NOMO-1 treated with DMSO at 0.1 percent for 48 hours (cell line): ENCODE data around the gene HPSE2.
A peak's percentile ranks its signal among the peaks of the same experiment; 100 is the strongest.

ENCODE experiments used
- DNase-seq: peaks from one replicate; lab custom pipeline; 2025; ENCODE audit not compliant: unreplicated experiment; lab: John Stamatoyannopoulos, UW

The HPSE2 gene

DNA sequence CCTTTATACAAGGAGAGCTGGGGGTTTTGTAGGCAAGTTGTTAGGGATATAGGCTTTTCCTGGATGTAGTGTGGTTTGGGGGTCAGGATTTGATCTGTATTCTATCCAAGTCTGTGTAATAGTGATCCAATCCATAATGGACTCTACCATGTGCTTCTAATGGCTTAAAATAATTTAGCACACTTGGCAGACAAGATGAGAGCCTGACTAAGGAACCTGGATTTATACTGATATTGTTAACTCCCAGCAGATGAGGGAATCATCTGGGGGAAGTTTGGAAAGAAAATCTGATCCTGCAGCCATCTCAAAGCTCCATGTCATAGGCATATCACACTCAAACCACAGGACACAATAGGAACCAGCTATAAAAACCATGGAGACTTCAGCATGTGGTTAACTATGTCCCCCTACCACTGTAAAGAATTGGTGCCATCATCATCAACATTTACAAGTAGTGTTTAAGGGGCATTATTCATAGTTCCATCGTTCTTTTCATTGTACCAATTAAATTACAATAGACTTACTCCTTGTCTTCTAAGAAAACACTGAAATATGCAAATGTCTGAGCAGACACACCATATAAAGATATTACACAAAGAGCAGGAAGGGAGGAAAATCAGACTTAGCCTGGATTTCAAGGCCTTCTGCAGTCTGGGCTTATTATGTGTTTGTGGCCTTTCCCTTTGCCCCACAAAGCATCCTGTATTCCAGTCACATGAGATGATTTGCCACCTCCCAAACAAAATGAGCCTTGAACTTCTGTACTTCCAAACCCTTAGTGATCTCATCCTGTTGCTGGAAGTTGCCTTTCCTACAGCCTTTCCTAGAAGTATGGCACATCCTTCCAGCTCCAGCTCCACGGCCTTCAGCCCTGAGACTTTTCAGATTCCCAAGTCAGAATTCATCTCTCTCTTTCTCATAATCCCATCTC lies 766.4 kb downstream of the HPSE2 start:
- DNase-seq, result no peak

DNA sequence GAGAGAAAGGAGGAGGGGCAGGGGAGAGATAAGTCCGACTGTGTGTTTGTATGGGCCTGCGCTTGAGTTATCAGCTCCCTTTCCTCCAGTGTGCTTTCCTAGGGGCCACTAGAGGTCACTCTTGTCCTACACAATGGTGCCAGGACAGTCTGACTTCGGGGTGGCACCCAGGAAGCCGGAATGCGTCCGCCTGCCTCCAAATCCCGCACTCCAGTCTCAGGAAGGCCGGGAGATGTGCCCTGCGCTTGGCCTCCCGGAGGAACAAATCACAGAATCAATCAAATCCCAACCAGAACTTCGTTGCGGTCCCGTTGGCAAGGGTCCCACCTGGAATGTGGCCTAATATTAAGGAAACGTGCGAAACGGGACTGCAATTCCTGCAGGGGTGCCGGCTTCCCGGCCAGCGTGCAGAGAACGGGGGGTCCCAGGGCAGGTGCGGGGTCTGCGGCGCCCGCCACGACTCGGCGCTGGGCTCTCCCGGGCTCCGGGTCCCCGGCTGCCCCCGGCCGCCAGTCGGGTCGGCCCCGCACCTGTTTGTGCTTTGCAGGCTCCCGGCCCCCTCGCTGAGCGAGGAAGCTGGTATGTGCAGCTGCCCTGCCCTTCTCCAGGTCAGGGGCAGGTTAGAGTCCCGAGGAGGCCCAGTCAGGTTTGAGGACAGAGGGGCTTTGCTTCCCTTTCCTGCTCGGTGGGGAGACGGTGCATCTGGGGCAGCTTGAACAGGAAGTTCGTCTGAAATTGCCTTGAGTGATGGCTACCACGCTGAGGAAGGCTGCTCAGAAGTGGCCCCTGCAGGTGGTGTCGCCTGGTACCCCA lies 767.9 kb downstream of the HPSE2 start:
- peak; percentile 74 for DNase-seq

DNA sequence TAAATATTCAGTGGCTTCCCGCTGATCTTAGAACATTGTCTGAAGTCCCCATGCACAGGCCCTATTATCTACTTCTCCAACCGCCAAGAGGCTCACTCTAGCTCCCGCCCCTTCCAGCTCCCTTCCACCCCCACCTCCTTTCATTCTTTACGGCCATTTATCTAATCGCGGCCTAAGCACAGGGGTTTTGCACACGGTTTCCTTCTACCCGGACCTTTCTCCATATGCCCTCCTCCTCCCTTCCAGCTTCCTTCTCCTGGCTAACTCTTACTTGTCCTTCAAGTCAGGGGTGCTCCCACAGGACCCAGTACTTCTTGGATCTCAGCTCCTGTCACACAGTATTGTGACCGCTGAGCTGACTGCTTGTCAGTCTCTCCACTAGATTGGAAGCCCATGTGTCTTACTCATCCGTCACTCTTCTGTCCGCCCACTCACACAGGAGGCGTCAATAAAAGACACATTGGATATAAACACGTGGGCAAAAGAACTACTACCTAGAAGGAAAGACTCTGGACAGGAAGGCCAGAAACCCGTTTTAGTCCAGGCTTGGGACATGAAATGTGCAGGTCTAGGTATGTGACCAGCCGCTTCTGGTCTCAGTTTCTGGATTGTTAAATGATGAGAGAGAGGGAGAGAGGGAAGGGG lies 768.7 kb downstream of the HPSE2 start:
- no peak for DNase-seq

DNA sequence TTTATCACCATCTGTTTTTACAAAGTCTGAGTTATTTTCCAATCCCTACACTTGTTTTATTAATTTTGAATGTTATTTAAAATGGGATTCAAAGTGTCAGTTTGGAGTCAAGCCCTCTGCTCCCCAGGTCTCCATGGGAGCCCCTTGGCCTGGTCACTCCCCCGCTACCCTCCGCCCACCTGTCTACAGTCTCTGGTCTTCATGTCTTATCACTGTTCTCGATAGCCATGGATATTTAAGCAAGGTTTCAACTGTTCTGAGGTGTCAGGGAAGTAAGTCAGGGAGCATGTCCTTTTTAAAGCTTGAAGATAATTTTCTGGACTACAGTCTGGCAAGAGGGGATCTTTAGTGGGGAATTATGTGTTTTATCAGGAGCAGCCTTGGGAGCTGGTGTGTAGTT lies 769.8 kb downstream of the HPSE2 start:
- DNase-seq, result no peak

DNA sequence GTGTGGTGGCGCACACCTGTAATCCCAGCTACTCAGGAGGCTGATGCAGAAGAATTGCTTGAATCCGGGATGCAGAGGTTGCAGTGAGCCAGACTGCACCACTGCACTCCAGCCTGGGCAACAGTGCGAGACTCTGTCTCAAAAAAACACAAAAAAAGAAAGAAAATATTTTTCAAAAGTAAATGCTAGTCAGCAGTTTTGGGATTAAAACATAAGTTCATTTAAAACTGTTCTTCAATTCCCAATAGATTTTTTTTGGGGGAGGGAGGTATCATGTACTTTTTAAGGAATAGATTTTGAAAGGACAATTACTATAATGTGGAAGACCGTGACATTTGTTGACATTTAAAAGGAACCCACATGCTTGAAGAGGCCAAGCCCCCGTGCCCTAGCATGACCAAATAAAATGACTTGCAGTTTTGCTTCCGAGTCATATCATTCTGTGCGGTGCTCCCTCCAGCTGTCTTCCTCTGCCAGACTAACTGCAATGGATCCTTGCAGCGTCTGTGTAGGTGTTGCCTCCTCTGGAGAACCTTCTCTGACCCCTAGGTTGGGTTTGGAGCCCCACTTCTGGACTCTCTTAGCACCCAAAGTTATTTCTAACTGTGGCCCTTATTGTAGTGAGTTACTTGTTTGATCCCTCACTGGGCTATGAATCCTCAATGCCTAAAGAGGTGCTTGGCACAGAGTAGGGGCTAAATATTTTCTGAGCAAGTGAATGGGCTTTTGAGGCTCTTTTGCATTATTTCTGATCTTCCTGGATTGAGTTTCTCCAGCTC lies 771.5 kb downstream of the HPSE2 start:
- DNase-seq, result no peak

DNA sequence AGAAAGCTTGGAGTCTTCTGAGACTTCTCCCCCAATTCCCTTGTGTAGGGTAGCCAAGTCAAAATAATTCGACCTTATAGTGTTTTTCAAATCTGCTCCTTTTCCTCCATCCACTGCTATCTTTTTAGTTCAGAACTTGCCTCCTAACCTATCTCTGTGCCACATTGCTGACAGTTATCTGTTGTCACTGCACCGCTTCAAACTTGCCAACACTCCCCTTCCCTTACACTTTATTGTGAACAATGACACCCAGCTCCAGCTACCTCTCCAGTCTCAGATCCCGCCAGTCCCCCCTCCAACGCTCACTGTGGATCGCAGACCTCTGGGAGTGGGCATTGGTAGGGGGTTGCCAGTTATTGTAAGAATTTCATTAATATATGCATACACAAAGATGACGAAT lies 772.6 kb downstream of the HPSE2 start:
- no peak for DNase-seq

DNA sequence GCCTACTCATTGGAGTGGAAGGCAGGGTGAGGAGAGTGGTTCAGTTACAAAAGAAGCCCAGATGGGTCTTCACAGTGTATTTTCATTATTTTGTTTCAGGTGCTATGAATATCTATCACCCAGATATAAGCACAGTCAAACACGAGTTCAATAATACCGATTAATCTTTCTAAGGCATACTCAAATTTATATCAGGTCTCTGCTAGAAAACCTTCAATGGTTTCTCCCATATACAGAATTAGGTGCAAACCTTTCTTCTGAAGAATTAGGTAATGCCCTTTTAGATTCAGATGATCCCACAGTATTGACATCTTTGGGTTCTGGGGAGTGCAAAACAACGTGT lies 774.2 kb downstream of the HPSE2 start:
- DNase-seq, result no peak

DNA sequence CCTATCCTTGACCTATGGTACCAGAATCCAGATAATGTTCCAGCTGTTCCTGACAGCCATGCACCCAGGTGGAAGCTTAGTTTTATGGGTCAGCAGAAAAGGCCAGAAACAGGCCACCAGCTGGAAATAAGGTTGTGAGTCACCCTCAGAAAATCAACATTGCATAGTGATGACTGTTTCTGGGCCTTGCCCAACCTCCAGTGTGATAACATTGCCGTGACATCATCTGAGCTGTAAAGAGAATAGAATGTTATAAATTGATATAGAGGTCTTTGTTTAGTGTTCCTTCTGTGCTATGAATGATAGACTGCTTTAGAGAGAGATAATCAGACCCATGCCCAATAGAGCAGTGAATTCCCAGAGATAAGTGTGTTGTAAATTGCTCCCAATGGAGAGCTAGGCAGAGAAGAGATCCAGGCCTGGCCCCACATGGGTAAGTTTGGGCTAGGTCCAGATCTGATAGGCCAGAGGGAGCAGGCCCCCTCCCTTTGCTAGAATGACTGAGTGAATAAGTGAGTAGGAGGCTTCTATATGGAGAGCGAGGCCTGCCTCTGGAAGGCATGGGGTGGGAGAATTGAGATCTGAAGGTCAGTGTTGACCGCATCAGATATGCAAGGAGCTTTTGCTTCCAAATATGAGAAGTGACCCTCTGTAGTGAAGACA lies 774.7 kb downstream of the HPSE2 start:
- DNase-seq, result no peak

DNA sequence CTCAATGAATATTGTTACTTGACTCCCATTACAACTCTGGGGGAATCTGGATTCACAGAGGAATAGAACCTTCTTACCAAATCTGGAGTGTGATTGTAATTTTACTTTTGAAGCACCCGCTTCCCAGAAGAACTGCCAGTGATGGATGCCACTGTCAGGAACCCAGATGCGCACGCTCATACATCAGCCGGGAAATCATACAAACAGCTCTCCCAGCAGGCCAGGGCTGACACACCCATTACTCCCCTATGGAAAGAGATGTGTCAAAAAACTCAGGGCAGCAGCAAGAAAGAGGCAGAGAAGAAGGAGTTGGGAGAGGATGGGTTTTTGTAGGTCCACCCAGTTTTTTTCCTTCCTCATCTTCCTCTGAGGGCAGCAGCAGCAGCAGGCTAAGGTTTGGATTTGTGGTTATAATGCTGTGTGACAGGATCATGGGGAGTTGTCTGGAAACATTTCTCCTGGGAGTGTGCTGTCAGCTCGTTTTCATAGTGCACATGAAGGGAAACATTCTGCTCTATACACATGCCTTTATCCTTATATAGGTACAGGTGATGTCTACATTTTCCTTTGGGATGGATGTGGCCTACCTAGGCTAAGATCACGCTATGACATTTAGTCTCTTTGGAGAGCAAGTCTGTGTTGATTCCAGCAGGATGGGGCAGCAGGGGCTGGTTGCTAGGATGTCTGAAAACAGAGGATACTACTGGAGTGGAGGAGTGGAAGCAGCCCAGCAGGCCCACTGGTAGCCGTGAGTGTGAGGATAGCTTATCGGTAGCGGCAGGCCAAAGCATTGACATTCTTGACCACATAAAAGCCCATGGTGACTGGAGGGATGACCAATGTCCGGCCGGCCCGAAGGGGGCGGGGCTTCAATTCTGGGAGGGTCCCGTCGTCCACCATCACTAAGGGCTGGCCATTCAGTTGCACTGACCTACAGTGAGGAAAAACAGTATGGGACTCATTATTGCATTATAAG lies 776.6 kb downstream of the HPSE2 start:
- no peak for DNase-seq

DNA sequence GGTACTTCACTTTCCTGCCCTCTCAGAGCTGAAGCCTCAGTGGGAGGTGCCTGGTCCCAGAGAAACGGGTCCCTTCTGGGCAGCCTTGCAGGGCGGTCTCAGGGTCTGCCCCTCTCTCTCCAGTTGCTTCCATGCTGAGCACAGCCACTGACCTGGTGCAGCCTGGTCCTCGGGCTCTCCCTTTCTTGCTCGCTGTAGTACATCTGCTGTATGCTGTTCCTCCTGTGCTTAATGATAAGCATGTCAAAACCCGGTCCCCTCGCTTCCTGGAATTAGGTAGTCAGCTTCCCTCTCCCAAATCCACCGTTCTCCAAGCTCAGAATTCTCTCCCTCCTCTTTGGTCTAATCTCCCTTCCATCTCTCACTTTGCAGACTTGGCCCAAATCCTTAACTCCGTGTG lies 777.9 kb downstream of the HPSE2 start:
- no peak for DNase-seq

DNA sequence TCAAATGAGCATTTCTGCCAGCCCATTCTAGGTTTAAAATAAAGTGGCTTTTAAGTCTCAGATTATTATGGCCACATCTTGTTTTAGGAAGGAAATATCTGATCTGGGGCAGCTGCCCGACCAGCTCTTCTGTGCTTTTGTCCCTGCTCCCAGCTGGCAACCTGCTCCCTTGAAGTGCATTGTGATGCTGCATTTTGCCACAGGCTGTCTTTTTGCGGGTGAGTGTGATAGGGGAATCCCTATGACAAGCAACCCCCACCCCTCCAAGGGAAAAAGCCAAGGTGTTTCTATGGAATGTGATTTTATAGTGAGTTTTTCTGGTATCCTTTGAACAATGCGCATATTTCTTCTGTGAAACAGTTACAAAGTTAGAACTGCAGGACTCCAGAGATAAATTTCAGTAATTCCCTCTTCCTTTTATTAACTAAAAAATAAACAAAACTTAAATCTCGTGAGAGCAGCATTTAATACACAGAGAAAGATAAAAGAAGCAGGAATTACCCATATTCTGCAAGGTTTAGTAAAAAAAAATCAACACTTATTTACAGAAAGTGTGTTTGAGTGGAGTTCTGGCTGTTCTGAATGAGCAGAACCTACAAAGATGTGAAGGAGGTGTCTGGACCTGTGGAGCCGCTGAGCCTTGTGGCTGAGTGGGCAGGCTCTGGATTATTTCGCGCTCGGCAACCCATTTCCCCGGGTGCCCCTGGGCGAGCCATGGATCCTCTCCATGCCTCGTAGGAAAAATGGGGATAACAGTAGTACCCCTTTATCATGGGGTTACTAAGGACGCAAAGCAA lies 778.8 kb downstream of the HPSE2 start:
- DNase-seq, result no peak

DNA sequence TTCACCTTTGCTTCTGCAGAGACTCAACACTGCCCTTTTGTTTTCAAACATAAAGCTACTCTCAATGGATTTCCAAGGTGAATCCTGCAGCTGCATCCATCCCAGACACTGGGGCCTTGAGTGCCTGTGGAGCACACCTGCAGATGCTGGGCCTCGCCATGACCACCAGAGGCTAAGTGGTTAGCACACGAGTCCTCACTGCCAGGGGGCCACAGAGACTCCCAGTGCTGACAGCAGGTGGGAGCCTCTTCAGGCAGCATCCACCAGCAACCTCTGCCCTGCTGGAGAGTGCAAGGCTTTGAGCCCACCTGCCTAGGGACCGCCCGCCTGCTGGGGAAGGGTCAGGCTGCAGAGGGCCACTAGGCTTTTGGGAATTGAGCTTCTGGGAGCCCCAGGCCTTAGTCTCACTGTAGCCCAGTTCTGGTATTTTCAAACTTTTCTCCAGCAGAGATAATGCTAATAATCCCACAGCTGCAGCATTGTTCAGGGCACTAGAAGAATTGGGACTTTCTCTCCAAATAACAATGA lies 779.5 kb downstream of the HPSE2 start:
- no peak for DNase-seq

DNA sequence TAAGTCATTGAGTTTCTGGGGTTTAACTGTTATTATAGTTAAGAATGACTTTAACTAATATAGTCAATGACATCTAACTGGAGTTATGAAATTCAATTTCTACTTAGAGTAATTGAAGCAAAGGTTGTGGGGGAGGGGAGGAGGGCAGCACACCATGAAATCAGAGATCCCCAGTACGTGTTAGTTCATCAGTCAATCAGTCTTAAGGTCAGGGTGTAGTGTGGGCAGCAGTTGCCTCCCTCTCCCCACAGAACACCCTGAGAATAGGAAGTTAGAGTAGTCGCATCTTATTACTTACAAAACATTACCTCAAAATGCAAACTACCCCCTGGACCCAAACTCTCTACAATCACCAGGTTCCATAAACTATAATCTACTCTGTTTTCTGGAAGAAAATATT lies 781.9 kb downstream of the HPSE2 start:
- DNase-seq, result no peak

DNA sequence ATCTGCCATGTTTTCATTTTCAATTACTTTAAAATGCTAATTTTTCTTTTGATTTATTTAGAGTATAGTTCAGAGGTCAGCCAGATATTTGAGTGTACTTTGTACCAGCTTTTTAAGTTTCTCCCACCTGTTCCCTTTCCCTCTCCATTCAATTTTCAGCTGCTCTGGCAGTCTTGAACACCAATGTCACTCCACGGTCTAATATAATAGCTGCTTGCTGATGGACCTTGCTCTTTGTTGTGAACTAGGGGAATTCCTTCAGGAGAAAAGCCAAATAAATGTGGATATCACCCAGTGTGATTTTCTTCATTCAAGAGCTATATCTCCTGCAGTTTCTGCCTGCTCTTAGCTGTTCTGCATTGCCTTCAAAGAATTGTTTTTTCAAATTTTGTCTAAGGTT lies 785.0 kb downstream of the HPSE2 start:
- DNase-seq, result no peak

DNA sequence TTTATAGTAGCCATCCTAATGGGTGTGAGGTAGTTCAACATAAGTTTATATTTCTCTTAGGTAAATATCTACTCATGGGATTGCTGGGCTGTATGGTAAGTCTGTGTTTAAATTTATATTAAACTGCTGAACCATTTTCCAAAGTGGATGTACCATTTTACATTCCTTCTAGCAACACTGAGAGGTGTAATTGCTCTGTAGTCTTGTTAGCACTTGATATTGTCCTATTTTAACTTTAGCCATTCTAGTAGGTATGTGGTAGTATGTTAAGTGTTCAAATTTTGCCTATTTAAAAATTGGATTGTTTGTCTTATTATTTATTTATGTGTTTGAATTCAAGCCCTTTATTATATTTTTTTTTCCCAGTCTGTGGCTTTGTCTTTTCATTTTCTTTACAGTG lies 786.4 kb downstream of the HPSE2 start:
- no peak for DNase-seq

DNA sequence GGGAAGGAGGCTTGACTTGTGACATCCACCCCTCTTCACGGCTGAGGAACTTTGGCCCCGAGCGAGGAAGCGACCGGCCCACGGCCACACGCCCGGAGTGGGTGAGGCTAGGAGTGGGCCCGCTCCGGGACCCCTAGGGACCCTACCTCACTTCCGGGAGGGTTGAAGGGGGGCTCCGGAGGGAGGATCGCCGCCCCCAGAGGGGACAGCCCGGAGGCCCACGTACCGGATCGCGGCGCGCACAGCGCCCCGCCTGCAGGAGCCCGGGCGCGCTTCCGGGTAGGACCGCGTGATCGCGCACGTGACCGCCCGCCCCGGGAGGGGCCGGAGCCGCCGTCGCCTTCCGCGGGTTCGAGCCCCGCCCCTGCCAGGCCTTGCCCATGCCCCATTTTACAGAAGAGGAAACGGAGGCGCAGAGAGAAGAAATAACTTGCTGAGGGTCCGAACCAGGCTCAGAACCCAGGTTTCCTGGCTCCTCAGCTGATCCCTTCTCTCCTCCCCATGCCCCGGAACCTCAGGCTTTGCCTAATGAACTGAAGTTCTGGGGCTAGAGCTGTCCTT lies 788.9 kb downstream of the HPSE2 start, which contains the start of gene HPS1:
Gene HPS1 (minus strand): TSS at position 275 of the 561 bp plus-strand sequence. CDS start 3,695 bp downstream, outside the sequence.
- DNase-seq, result peak; percentile 56

DNA sequence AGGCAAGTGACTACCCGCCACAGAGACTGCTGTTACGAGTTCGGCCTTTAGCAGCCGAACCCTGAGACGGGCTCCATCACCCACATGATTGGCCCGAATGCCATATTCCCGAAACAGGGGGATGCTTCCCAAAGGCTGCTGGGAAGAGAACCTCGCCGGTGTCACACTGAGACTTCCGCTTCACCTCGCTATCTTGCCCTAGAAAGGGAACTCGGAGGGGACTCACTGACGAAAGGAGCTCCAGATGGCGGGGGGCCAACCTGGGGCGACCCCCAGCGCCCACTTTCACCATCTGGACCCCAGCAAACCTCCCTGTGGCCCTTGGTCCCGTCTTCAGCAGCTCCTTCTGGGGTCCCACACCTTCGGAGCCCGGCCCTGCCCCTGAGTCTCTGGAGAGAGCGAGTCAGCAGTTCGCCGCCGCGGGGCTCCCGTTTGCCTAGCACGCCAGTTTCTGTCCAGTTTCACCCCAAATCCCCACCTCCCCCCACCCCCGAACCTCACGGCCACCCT lies 789.4 kb downstream of the HPSE2 start:
- DNase-seq, result peak; percentile 23
